Measurements from ENCODE around the gene IL12RB2.
"Not testable (repeated sequence)": the region's sequence is repeated elsewhere in the genome, so short reads cannot be mapped to it uniquely, and the experiment has no call there.

IL12RB2 gene

GRCh38 chr1:67399199-67399993 lies 91.7 kb downstream of the IL12RB2 start:
- no peak for DNase-seq (ENCODE audit: low spot score)

GRCh38 chr1:67400029-67400786 lies 92.5 kb downstream of the IL12RB2 start:
- not testable (repeated sequence) for DNase-seq (ENCODE audit: low spot score)

GRCh38 chr1:67401443-67401842 lies 93.8 kb downstream of the IL12RB2 start:
- no peak for DNase-seq (ENCODE audit: low spot score)

GRCh38 chr1:67404212-67404620 lies 96.5 kb downstream of the IL12RB2 start:
- DNase-seq (ENCODE audit: low spot score) = no peak

- no peak for DNase-seq (ENCODE audit: low spot score)
Observed at GRCh38 chr1:67405473-67406245, 98.0 kb downstream of the IL12RB2 start.

GRCh38 chr1:67407498-67407897 lies 99.8 kb downstream of the IL12RB2 start:
- DNase-seq (ENCODE audit: low spot score) = no peak

GRCh38 chr1:67408148-67408547 lies 100.5 kb downstream of the IL12RB2 start:
- DNase-seq (ENCODE audit: low spot score) = no peak

- not testable (repeated sequence) for DNase-seq (ENCODE audit: low spot score)
Observed at GRCh38 chr1:67413101-67413500, 105.4 kb downstream of the IL12RB2 start.

GRCh38 chr1:67414574-67414973 lies 106.9 kb downstream of the IL12RB2 start:
- no peak for DNase-seq (ENCODE audit: low spot score)

GRCh38 chr1:67415041-67415440 lies 107.4 kb downstream of the IL12RB2 start:
- no peak for DNase-seq (ENCODE audit: low spot score)

- not testable (repeated sequence) for DNase-seq (ENCODE audit: low spot score)
Observed at GRCh38 chr1:67417733-67418132, 110.1 kb downstream of the IL12RB2 start.

- no peak for DNase-seq (ENCODE audit: low spot score)
Observed at GRCh38 chr1:67418839-67419586, 111.3 kb downstream of the IL12RB2 start.

- no peak for DNase-seq (ENCODE audit: low spot score)
Observed at GRCh38 chr1:67420835-67421492, 113.3 kb downstream of the IL12RB2 start.

- DNase-seq (ENCODE audit: low spot score) = no peak
Observed at GRCh38 chr1:67427465-67427864, 119.8 kb downstream of the IL12RB2 start.

- DNase-seq (ENCODE audit: low spot score) = no peak
Observed at GRCh38 chr1:67427947-67428346, 120.3 kb downstream of the IL12RB2 start.

- peak; percentile 49 for DNase-seq (ENCODE audit: low spot score)
Observed at GRCh38 chr1:67429011-67429527, 121.4 kb downstream of the IL12RB2 start.

GRCh38 chr1:67429528-67430357 lies 122.1 kb downstream of the IL12RB2 start:
- peak; percentile 41 for DNase-seq (ENCODE audit: low spot score)

GRCh38 chr1:67430358-67431155 lies 122.9 kb downstream of the IL12RB2 start, which contains the start of gene SERBP1:
SERBP1 (minus strand) TSS chr1:67430402; CDS start chr1:67430300, 102 bp downstream.
- peak; percentile 97 for DNase-seq (ENCODE audit: low spot score)

GRCh38 chr1:67431156-67431765 lies 123.6 kb downstream of the IL12RB2 start:
- DNase-seq (ENCODE audit: low spot score) = no peak

Data from AG20443 (cell line).